ENCODE measurements around the gene PAX4.
A peak's percentile ranks its signal among the peaks of the same experiment; 100 is the strongest.

Gene PAX4

DNA sequence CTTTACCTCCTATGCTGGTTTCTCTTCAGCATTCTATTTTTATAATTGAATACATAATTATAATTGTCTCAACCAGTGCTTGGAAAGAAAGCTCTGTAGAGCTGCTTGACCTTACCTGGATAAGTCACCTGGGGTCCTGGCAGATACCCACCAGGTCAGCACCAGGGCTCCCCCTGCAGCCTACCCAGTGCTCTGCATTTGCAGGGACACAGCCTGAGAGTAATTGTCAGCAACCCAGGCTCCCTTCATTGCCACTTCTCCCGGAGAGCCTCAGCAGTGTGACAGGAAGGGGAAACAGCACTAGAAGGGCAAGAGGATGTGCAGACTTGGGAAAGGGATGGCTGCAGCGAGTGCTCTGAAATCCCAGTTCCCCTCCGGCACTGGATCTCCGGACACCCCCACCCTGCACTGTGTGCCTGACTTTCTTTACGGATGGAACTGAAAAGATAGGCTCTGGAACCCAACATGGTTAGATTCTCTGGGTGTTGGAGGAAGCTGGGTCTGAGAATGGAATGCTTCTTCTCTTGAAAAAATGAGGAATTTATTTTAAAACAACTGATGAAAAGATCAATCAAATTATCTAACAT, 11.4 kb upstream of the PAX4 start:
- DNase-seq: no peak

DNA sequence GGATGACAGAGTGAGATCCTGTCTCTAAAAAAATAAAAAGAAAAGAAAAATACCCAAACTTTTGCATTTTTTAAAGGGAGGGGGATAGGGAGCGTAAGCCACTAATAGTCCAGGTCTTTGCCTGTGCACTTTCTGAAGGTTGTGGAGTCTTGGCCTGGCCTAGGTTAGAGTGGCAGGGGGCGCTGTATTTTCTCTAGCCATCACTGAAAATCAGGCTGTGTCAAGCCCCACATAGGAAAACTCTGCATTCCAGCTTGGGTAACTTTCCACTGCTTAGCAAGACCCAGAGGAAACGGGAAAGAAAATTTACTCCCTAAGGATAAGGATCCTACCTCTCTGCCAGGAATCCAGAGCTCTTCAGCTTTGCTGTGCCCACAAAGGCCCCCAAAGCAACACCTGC, 10.5 kb upstream of the PAX4 start:
- no peak for DNase-seq

DNA sequence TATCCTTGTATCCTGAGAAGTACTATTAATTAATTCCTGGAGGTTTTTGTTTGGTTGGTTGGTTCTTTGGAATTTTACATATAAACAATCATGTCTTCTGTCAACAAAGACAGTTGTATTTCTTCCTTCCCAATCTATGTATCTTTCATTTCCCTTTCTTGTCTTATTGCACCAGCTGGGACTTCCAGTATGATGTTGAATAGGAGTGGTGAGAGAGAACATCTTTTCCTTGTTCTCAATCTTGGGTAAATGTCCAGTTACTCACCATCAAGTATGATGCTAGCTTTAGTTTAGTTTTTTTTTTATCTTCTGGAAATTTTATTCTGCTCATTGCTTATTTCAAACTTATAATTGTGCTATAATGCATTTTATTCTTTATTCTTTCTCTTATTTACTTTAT, 7.4 kb upstream of the PAX4 start:
- DNase-seq: no peak

DNA sequence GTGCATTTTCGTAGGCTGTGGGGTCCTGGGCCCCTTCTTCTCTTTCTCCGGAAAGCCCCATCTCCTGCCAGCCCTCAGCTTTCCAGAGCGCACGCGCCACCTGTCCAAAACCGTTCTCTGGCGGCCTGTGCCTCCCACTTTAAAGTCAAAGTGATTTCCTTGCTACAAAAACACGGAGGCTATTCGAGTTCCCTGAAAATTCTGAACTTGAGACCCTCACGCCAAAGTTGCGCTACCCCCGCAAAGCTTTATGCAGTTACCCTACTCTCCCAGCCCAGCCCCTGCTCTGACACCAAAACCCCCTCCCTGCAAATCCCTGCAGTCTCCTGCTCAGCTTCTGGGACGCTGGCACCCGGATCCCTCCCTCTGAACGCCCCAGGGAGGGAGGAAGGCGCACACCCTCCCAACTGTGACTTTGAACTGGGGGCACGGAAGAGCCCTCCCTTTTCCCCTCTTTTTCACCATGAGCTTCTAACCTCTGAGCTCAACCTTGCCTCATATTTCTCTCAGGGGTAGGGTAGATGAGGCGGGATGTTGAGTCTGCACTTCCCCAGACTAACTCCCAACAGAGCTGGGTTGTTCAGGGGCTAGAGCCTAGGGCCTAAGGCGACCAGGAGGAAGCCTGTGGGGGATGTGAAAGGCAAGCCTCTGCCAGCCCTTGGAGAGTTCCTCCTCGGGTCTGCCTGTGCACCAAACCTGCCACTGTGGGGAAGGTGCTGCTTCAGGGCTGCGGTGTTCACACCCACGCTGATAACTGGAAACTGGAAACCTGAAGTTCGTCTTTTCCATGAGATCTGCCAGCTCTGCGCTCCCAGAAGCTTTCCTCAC, 2.7 kb upstream of the PAX4 start:
- DNase-seq: peak in 2 of 58 donors; percentile 1 to 4

DNA sequence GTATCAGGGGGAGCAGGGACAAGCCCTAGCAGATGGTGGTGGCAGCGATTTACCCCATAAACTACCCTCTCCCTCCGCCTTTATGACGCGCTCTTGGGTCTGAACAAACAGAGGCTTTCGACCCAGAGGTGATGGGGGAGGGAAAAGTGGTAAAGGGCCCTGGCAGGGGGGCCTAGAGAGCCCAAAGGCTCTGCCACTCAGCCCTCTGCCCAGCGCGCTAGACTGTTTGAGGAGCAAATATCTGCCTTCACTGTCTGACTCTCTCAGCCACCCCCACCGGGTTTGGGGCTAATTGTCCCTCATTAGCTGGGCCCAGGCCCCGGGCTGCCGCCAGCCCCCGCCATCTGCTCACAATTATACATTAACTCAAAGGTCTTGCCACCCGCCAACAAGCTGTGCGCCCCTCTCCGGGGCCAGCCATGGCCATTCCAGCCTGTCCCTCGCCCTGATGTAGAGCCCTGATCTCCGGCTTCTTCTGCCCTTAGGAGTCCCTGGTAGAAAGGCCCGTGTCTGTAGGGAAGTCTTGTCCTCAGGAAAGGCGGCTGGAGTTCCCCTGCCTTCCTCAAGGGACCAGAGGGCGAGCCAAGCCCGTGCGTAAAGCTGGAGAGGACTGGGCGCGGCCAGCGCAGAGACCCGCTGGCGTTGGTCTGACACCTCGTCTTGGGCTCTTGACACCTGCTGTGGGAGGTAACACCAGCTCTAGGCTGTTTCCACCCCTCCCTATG, 1.9 kb upstream of the PAX4 start:
- DNase-seq: peak in 3 of 58 donors; percentile 1 to 25 (median 3)

DNA sequence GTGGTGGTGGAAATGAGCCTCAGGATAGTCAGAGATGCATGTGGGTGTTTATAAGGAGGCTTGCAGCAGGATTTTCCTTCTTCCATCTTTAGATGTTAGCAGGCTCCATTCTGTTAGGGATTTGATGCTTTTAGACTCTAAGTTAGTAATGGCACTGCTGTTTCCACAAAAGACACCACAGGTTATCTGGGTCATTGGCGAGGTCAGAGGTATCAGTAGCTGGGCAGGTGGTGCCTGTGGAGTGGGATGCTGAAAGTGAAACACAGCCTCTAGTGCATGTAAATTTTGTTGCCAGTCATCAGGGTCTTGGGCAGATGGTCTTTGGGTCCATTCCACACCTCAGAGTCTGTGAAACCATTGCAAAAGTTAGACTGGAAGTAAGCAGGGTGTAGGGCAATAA, 833 bp upstream of the PAX4 start:
- no peak for DNase-seq

DNA sequence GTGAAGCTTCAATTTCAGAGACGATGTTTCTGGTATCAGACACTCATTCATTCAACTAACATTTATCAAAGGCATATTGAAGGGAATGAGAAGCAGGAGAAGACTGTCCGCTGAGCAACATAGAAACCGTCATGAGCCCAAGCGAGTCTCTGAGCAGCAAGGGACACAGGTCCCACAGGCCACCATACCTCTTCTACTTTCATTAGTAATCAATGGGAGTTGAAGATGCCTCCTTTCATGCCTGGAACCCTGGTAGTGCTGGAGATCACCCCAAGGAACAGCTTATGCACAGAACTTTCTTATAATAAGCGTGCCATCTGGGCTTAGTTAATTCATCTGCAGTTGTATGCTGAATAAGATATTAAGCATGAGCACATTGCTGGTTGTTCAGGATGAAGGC, 1.2 kb downstream of the PAX4 start:
- no peak for DNase-seq

DNA sequence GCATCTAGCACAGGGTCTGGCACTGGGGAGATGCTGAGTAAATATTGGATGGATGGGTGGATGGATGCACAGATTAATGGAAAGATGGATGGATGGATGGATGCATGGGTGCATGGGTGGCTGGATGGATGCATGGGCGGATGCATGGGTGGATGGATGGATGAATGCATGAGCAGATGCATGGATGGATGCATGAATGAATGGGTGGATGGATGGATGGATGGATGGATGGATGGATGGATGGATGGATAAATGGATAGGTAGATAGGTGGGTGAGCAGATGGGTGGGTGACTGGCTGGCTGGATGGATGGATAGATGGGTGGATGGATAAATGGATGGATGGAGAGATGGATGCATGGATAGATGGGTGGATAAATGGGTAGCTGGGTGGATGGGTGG, 5.7 kb downstream of the PAX4 start:
- no peak for DNase-seq

DNA sequence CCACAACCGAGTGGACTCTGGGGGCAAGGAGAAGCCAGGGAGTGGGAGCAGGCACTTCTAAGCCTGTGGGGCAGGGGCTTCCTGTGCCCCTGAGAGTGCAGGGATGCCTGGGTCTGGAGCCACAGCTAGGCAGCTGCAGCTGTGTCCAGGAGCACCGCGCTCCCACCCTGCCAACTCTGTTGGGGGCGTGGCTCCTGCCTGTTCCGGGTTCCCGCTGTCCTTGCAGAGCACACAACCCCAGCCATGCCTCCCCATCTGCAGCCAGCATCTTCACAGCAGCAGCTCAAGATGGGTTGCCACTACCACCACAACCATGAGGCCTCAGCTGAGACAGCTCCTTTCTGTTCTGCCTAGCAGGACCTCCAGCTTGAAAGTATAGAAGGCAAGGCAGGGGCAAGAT, 8.6 kb downstream of the PAX4 start:
- DNase-seq: no peak

DNA sequence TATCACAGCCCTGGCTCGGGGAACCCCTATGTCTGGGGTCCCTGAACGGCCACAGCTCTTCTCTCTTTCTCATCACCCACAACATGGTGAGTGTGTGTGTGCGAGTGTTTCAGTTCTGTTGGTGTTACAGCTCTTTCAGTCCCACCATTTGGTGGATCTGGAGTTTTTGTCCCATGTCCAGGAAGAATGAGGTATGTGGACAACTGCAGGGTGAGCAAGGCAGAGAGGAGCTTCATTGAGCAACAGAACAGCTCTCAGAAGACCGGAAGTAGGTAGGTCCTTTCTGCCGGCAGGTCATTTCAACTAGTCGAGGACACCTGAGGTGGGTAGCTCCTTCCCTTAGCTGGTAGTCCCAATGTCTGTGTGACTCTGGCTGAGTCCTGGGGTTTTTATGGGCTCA, 9.5 kb downstream of the PAX4 start:
- DNase-seq: no peak

DNA sequence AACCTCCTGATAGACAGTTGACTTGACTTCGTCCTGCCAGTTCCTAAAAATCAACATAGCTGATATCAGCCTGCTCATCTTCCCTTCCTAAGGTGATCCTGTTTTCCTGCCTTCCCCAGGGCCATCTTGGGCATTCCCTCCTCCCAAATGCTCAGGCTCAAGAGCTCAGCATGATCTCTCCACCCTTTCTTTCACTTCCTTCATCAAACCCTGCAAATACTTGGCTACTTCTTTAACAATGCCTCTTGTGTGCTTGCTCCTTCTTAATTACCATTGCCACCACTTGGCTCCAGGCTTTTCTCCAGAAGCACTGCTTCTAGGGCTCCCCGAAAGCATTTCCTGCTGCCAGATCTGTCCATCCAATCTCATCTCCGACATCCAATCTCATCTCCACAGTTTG, 17.1 kb downstream of the PAX4 start:
- no peak for DNase-seq

DNA sequence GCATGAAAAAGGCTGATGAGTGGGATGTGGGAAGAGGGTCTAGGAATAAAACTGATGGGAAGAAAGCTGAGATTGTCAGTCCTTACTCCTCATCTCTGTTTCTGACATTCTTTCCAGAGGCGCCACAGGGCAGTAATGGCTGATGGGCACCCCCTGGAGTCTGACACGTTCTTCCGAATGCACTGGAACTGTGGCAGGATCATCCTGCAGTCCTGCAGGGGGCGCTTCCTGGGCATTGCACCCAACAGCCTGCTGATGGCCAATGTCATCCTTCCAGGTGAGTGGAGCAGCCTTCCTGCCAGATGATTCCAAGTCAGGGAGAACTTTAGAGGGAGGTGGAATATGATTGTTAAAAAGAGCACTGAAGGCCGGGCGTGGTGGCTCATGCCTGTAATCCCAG, 19.6 kb downstream of the PAX4 start:
- no peak for DNase-seq

DNA sequence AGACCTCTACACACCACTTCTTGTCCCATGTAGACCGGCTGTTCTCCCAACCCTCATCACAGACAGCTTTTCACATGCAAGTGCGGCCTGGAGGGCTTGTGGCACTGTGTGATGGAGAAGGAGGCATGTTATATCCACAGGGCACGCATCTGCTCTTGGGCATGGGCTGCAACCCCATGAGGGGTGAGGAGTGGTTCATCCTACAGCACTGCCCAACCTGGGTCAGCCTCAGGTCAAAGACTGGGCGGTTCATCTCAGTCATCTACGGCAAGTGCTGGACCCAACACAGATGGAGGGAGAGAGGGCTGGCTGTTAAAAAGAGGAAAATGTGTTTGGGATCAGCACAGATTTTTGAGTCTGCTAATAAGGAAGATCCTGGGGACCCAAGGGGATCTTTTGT, 22.2 kb downstream of the PAX4 start:
- no peak for DNase-seq

DNA sequence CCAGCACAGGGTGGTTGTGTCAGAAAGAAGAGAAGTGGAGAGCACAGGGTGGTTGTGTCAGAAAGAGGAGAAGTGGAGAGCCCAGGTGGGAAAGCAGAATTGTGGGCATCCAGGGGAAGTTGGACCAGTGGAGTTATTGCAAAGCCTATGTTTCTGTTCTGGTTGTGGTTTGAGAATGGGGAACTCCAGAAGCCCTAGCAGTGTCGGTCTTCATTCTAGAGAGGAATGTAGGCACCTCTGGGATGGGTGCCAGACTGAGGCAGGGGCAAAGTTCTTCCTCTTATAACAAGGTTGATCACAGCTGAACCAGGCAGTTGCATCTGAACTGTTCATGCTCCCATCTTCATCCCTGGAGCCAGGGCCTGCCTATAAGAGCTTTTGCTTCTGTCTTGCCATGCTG, 23.5 kb downstream of the PAX4 start:
- peak in 14 of 58 donors; percentile 3 to 40 (median 10) for DNase-seq

DNA sequence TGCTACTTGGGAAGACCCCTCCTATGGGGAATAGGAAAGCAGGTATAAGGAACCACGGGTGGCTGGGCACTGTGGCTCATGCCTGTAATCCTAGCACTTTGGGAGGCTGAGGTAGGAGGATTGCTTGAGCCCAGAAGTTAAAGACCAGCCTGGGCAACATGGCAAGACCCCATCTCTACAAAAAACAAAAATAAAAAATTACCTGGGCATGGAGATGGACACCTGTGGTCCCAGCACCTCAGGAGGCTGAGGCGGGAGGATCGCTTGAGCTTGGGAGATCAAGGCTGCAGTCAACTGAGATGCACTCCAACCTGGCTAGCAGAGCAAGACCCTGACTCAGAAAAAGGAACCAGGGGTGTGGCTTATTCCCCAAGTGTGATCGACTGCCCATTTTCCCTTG, 25.4 kb downstream of the PAX4 start:
- DNase-seq: no peak

DNA sequence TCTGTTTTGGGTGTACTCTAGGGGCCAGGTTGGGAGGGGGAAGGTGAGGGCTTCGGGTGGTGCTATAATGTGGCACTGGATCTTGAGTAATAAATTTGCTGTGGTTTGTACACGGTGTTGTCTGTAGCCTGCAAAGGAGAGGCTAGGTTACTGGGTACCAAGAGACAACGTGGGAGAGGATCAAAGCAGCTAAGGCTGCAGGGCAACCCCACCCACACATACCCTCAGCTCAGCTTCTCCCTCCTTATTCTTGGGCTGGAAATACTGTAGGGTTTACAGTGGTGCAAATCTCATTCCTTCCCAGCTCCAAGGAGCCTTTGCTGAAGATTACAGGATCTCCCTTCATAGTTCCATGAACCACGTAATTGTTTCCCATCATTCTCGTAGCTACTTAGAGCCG, 26.4 kb downstream of the PAX4 start:
- no peak for DNase-seq

DNA sequence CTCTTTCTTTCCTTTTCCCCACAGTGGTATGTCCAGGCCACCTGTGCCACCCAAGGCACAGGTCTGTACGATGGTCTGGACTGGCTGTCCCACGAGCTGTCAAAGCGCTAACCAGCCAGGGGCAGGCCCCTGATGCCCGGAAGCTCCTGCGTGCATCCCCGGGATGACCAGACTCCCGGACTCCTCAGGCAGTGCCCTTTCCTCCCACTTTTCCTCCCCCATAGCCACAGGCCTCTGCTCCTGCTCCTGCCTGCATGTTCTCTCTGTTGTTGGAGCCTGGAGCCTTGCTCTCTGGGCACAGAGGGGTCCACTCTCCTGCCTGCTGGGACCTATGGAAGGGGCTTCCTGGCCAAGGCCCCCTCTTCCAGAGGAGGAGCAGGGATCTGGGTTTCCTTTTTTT, 26.8 kb downstream of the PAX4 start:
- DNase-seq: no peak

DNA sequence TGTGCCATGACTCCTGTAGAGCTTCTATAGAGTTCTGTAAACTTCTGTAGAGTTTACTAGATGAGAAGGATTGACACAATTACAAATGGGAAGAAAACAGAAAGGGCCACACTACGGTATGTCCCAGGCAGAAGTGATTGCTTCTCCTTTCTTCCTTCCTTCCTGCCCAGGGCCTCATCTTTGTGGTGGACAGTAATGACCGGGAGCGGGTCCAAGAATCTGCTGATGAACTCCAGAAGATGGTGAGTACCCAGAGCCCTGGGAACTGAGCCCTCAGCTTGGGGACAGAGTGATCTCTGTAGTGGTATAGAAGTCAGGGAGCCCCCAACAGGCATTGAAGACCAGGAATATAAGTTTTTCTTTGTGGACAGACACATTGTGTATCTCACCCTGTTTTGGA, 28.0 kb downstream of the PAX4 start:
- DNase-seq: peak in 1 of 58 donors; percentile 6

DNA sequence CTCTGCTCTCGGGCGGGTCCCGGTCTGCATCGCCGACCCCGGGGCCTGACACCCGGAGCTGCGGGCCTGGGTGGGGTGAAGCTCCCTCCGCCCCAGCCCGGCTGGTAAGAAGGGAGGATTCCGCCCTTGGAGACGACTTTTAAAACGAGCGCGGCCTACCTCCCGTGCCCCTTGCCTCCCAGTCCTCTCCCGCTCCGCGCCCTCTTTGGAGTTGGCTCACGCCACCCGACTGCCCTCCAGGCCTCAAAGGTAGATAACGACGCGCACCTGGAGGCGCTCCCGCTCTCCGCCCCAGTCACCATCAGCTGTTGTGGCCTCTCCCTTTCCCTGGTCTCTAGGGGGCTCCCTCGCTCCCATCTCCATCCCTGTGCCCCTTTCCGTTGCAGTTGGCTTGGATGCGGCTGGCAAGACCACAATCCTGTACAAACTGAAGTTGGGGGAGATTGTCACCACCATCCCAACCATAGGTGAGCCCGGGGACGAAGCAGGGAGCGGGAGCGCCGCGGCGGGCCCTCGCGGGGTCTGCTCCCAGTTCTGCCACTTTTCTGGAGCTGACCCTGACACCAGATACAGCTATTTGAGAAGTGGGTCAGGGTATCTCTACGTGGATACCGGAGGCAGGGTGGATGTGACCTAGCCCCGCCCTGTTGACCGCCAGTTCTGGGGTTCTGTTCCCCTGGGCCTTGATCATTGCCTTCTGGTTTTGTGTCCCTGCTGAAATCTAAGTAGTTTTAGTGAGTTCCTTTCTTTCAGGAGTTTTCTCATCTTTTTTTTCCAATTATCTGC, 29.1 kb downstream of the PAX4 start:
- peak in 55 of 58 donors; percentile 7 to 72 (median 50) for DNase-seq

DNA sequence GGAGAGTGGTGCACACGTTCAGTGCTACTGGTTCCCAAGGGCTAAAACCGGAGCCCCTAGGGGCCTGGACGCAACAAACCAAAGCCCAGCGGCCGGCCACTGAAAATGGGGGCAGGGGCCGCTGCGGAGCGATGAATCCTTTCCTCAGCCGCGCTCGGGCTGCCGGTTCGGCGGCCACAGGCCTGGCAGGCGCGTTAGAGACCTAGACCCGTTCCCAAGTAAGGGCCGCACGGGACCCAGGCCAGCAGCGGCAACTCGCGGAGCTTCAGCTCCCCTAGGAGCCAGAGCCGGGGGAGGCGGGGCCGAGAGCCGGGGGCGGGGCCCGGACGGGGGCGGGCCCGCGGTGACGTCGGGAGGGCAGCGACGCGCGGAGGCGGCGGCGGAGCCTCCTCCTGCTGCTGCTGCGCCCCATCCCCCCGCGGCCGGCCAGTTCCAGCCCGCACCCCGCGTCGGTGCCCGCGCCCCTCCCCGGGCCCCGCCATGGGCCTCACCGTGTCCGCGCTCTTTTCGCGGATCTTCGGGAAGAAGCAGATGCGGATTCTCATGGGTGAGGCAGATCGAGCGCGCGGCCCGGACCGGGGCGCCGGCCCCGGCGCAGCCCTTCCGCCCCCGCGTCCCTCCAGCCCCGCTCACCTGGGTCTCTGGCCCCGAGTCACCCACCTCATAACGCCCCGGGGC, 29.8 kb downstream of the PAX4 start, which contains the start of gene ARF5:
Gene ARF5 (plus strand): TSS at position 393 of the 678 bp plus-strand sequence. CDS start 88 bp downstream, at position 481.
- peak; percentile 20 to 92 (median 84) for DNase-seq

DNA sequence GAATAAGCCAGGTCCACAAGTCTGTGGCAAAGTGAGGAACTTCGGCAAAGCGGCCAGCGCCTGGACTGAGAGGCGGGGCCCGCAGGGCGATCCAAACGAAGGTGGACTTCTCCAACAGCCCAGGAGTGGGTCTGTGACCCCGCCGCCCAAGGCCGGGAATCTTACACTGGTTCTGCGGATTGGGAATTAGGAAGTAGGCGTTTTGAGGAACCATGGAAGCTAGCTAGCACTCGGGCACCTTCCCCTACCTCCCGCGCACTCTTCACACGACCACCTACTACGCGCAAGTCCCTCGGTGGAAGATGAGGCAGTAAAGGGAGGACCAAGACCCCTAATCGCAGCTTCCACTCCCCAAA, 30.3 kb downstream of the PAX4 start:
- peak in 4 of 58 donors; percentile 24 to 46 (median 33) for DNase-seq

All from anterior cingulate cortex (tissue), 58 donors.